DND-41 (cell line): ENCODE results near the gene NRXN3.

Experiments
- ATAC-seq: fragments of 200-7000 bp; cut with Tn5 transposase; 3 replicates; pipeline ENCODE4 v1.9.1; 2021; ENCODE audit warnings: low read depth; ENCODE audit not compliant: insufficient read depth
- DNase-seq: peaks from one replicate; pipeline ENCODE4 v3.0.0-alpha.2; 2020
- H2AFZ ChIP-seq: 2 replicates; pipeline ENCODE4 v1.6.0; 2012; ENCODE audit warnings: low read depth, low read length
- H3K27ac ChIP-seq: 2 replicates; pipeline ENCODE4 v1.5.1; 2012; ENCODE audit warnings: low read length, inconsistent platforms
- H3K27me3 ChIP-seq: fragments of 200-600 bp; sonication (generic); 2 replicates; pipeline ENCODE4 v1.6.0; 2012; ENCODE audit warnings: low read length, mild to moderate bottlenecking, inconsistent platforms; ENCODE audit not compliant: insufficient read depth, poor library complexity
- H3K36me3 ChIP-seq: 2 replicates; pipeline ENCODE4 v1.5.1; 2012; ENCODE audit warnings: low read length, inconsistent platforms; ENCODE audit not compliant: insufficient read depth
- H3K4me1 ChIP-seq: 2 replicates; pipeline ENCODE4 v1.5.1; 2012; ENCODE audit warnings: mild to moderate bottlenecking, low read length; ENCODE audit not compliant: insufficient read depth
- H3K4me2 ChIP-seq: 2 replicates; pipeline ENCODE4 v1.6.0; 2012; ENCODE audit warnings: mild to moderate bottlenecking, moderate library complexity, low read length, inconsistent platforms; ENCODE audit not compliant: insufficient read depth
- H3K4me3 ChIP-seq, 2 experiments: fragments of 200-600 bp in 1 of 2; shearing (Covaris generic) in 1 of 2; 2 replicates each; pipeline ENCODE4 v1.5.1; 2012 to 2016; ENCODE audit warnings: inconsistent platforms in 2 of 2, low read length in 2 of 2, mild to moderate bottlenecking in 2 of 2, low read depth in 1 of 2, moderate library complexity in 1 of 2
- H3K79me2 ChIP-seq: 2 replicates; pipeline ENCODE4 v1.6.0; 2012; ENCODE audit warnings: low read length, inconsistent platforms; ENCODE audit not compliant: insufficient read depth
- H3K9ac ChIP-seq: 2 replicates; pipeline ENCODE4 v1.6.0; 2012; ENCODE audit warnings: low read depth, mild to moderate bottlenecking, inconsistent platforms, low read length, moderate library complexity
- H3K9me3 ChIP-seq: 2 replicates; pipeline ENCODE4 v1.5.1; 2012; ENCODE audit warnings: low read length, moderate library complexity, mild to moderate bottlenecking, inconsistent platforms; ENCODE audit not compliant: insufficient read depth, severe bottlenecking
- H4K20me1 ChIP-seq: 2 replicates; pipeline ENCODE4 v1.6.0; 2012; ENCODE audit warnings: low read length; ENCODE audit not compliant: insufficient read depth
- CTCF ChIP-seq: IDR thresholded peaks from 2 replicates; pipeline ENCODE4 v1.5.1; 2012; ENCODE audit warnings: borderline replicate concordance, low read length, moderate library complexity, mild to moderate bottlenecking; ENCODE audit not compliant: poor library complexity, severe bottlenecking; ENCODE audit errors: extremely low read depth
- EZH2 ChIP-seq: IDR thresholded peaks from 3 replicates; pipeline ENCODE4 v1.6.1; 2012; ENCODE audit warnings: borderline replicate concordance, low read depth, mild to moderate bottlenecking, moderate library complexity, low read length, inconsistent platforms; ENCODE audit not compliant: severe bottlenecking

Gene NRXN3

GRCh38 chr14:79834868-79835267 is 1664.7 kb downstream of the NRXN3 start:
- no peaks in the 10 kb centered on the region for H4K20me1 ChIP-seq
- no peak overlapping the region for H3K4me3 ChIP-seq
- no peak overlapping the region for H2AFZ ChIP-seq
- ATAC-seq (no peak), DNase-seq (no peak)
- no peak overlapping the region for H3K9ac ChIP-seq
- no peaks in the 10 kb centered on the region for H3K9me3 ChIP-seq
- no peak overlapping the region for H3K4me2 ChIP-seq
- TF ChIP-seq CTCF (no peak), EZH2 (no peak)
- H3K4me1 ChIP-seq = no peaks in the 10 kb centered on the region
- no peaks in the 10 kb centered on the region for H3K27me3 ChIP-seq
- no peaks in the 10 kb centered on the region for H3K79me2 ChIP-seq
- no peaks in the 10 kb centered on the region for H3K36me3 ChIP-seq
- no peak overlapping the region for H3K27ac ChIP-seq

GRCh38 chr14:79836577-79836976 is 1666.4 kb downstream of the NRXN3 start:
- no peak overlapping the region for H3K9ac ChIP-seq
- no peaks in the 10 kb centered on the region for H3K9me3 ChIP-seq
- no peak overlapping the region for H3K4me2 ChIP-seq
- H3K36me3 ChIP-seq = no peaks in the 10 kb centered on the region
- DNase-seq (no peak), ATAC-seq (no peak)
- no peak overlapping the region for H3K27ac ChIP-seq
- no peaks in the 10 kb centered on the region for H3K27me3 ChIP-seq
- no peaks in the 10 kb centered on the region for H3K4me1 ChIP-seq
- no peak overlapping the region for H2AFZ ChIP-seq
- H4K20me1 ChIP-seq = no peaks in the 10 kb centered on the region
- TF ChIP-seq EZH2 = no peak
- no peak for TF ChIP-seq CTCF
- H3K4me3 ChIP-seq = no peak overlapping the region
- no peaks in the 10 kb centered on the region for H3K79me2 ChIP-seq

GRCh38 chr14:79837699-79838098 is 1667.5 kb downstream of the NRXN3 start:
- TF ChIP-seq CTCF (no peak), EZH2 (no peak)
- ATAC-seq = no peak
- Histone ChIP-seq H3K27me3 (no peaks in the 10 kb centered on the region), H3K4me3 (no peak overlapping the region), H3K36me3 (no peaks in the 10 kb centered on the region), H3K27ac (no peak overlapping the region), H3K9ac (no peak overlapping the region), H3K4me2 (no peak overlapping the region), H2AFZ (no peak overlapping the region), H4K20me1 (no peaks in the 10 kb centered on the region), H3K9me3 (no peaks in the 10 kb centered on the region), H3K4me1 (no peaks in the 10 kb centered on the region), H3K79me2 (no peaks in the 10 kb centered on the region)
- no peak for DNase-seq

- no peak for ATAC-seq
- H3K79me2 ChIP-seq = no peaks in the 10 kb centered on the region
- no peaks in the 10 kb centered on the region for H3K4me1 ChIP-seq
- H3K9me3 ChIP-seq = no peaks in the 10 kb centered on the region
- no peak overlapping the region for H3K4me3 ChIP-seq
- H3K36me3 ChIP-seq = no peaks in the 10 kb centered on the region
- H3K27ac ChIP-seq = no peak overlapping the region
- H2AFZ ChIP-seq = no peak overlapping the region
- no peak overlapping the region for H3K9ac ChIP-seq
- DNase-seq = no peak
- no peaks in the 10 kb centered on the region for H4K20me1 ChIP-seq
- no peak for TF ChIP-seq EZH2
- TF ChIP-seq CTCF = no peak
- no peak overlapping the region for H3K4me2 ChIP-seq
- no peaks in the 10 kb centered on the region for H3K27me3 ChIP-seq
Observed at GRCh38 chr14:79840103-79840502, 1669.9 kb downstream of the NRXN3 start.
